HCEC 1CT (cell line): ENCODE results near the gene KLK6.
A peak's percentile ranks its signal among the peaks of the same experiment; 100 is the strongest.

Source experiments
- DNase-seq: peaks from one replicate; pipeline ENCODE4 v3.0.0-alpha.2; 2017

The KLK6 gene

GRCh38 chr19:50947123-50947522, 22.3 kb downstream of the KLK6 start:
- no peak for DNase-seq

GRCh38 chr19:50944795-50945194, 24.6 kb downstream of the KLK6 start:
- no peak for DNase-seq

GRCh38 chr19:50943074-50943828, 26.1 kb downstream of the KLK6 start:
- DNase-seq, result no peak

GRCh38 chr19:50939596-50939995, 29.8 kb downstream of the KLK6 start:
- DNase-seq, result no peak

GRCh38 chr19:50933640-50934039, 35.8 kb downstream of the KLK6 start:
- DNase-seq, result peak; percentile 5

GRCh38 chr19:50932690-50933083, 36.7 kb downstream of the KLK6 start:
- DNase-seq, result no peak

GRCh38 chr19:50932018-50932689, 37.2 kb downstream of the KLK6 start:
- DNase-seq, result no peak

- DNase-seq, result no peak
These were observed 38.4 kb downstream of the KLK6 start for GRCh38 chr19:50931023-50931422.

- DNase-seq, result no peak
These were observed 40.6 kb downstream of the KLK6 start for GRCh38 chr19:50928831-50929230.

GRCh38 chr19:50926144-50926543, 43.2 kb downstream of the KLK6 start:
- DNase-seq, result no peak

GRCh38 chr19:50925734-50926133, 43.7 kb downstream of the KLK6 start:
- DNase-seq, result no peak

- DNase-seq, result no peak
These were observed 44.8 kb downstream of the KLK6 start for GRCh38 chr19:50924586-50924985.

GRCh38 chr19:50922317-50922853, 47.0 kb downstream of the KLK6 start:
- peak; percentile 68 for DNase-seq

GRCh38 chr19:50921426-50922316, 47.7 kb downstream of the KLK6 start:
- DNase-seq, result no peak

- DNase-seq, result no peak
These were observed 53.3 kb downstream of the KLK6 start for GRCh38 chr19:50916069-50916468.

GRCh38 chr19:50912727-50913716, 56.4 kb downstream of the KLK6 start:
- no peak for DNase-seq

GRCh38 chr19:50912102-50912599, 57.2 kb downstream of the KLK6 start:
- no peak for DNase-seq

- no peak for DNase-seq
These were observed 57.9 kb downstream of the KLK6 start, which contains the start of gene KLK4 for GRCh38 chr19:50911206-50912101. Gene KLK4 (minus strand): TSS chr19:50911395. CDS start chr19:50910738, 657 bp downstream.

GRCh38 chr19:50910722-50911121, 58.7 kb downstream of the KLK6 start:
- DNase-seq, result no peak

GRCh38 chr19:50909240-50910070, 59.9 kb downstream of the KLK6 start:
- no peak for DNase-seq
